Esophagus muscularis mucosa (tissue), 4 donors: ENCODE results near the gene RSU1. TPM values are rescaled to one million over a fixed set of nuclear protein-coding genes. Genes with fewer than 3 reads are reported as not detected.

ENCODE experiments used
- DNase-seq: peaks from one replicate; pipeline ENCODE4 v3.0.0-alpha.2; 2017; ENCODE audit errors: extremely low spot score
- H3K27ac ChIP-seq, 4 donors: fragments of 200-600 bp; sonication (generic); replicated peaks in 1 of 4; 1 replicate in 3 of 4; 2 replicates in 1 of 4; pipeline ENCODE4 v1.5.1; 2016 to 2019; ENCODE audit warnings: mild to moderate bottlenecking in 1 of 4
- H3K27me3 ChIP-seq, 4 donors: fragments of 200-600 bp; sonication (generic); one replicate each; pipeline versions ENCODE4 v1.5.1 to v1.6.0; 2016 to 2019
- H3K36me3 ChIP-seq, 4 donors: fragments of 200-600 bp; sonication (generic); one replicate each; pipeline ENCODE4 v1.5.1; 2016 to 2019
- H3K4me1 ChIP-seq, 4 donors: fragments of 200-600 bp; sonication (generic); one replicate each; pipeline ENCODE4 v1.5.1; 2016 to 2019
- H3K4me3 ChIP-seq, 4 donors: fragments of 200-600 bp; sonication (generic); 1 replicate in 2 of 4; 2 replicates in 2 of 4; pipeline ENCODE4 v1.5.1; 2016 to 2019; ENCODE audit warnings: mild to moderate bottlenecking in 4 of 4, moderate library complexity in 1 of 4
- H3K9me3 ChIP-seq, 4 donors: fragments of 200-600 bp; sonication (generic); 1 replicate in 3 of 4; 2 replicates in 1 of 4; pipeline ENCODE4 v1.5.1; 2016 to 2019
- CTCF ChIP-seq, 3 experiments: fragments of 200-600 bp in 2 of 3; fragments of 450-650 bp in 1 of 3; sonication (generic) in 2 of 3; IDR thresholded peaks; one replicate each; pipeline ENCODE4 v1.5.1; 2017 to 2019; ENCODE audit warnings: antibody characterized with exemption in 3 of 3, mild to moderate bottlenecking in 2 of 3, moderate library complexity in 1 of 3
- EP300 ChIP-seq: sonication (generic); formaldehyde crosslinking; IDR thresholded peaks from one replicate; pipeline ENCODE4 v1.6.1; 2017; ENCODE audit warnings: antibody characterized with exemption
- POLR2A ChIP-seq: fragments of 450-650 bp; IDR thresholded peaks from one replicate; pipeline ENCODE4 v1.6.1; 2017; ENCODE audit warnings: antibody characterized with exemption, moderate library complexity, mild to moderate bottlenecking, low read depth
- POLR2AphosphoS5 ChIP-seq, 2 donors: sonication (generic); formaldehyde crosslinking; IDR thresholded peaks; one replicate each; pipeline ENCODE4 v1.6.1; 2017; ENCODE audit warnings: antibody characterized with exemption in 2 of 2
- WGBS: methylation state at CpG from one replicate; pipeline ENCODE4 v1.1.5; 2018; 5-methylcytosine and 5-hydroxymethylcytosine counted together
- intact Hi-C: fragments of 100-400 bp; cut with DNase I; formaldehyde crosslinking; loops from one replicate; pipeline ENCODE4 v1.15.1; 2023
- total RNA-seq, 4 donors: library from RNA; depleted of rRNA; stranded (reverse); fragments of >200 nt; gene quantifications; one replicate each; pipeline versions ENCODE4 v1.1.0 to v1.2.1, GENCODE V29; 2016

RSU1 gene
- total RNA-seq, 4 donors from 2014 or later, result 56.9 to 146 (median 90.7) TPM

DNA sequence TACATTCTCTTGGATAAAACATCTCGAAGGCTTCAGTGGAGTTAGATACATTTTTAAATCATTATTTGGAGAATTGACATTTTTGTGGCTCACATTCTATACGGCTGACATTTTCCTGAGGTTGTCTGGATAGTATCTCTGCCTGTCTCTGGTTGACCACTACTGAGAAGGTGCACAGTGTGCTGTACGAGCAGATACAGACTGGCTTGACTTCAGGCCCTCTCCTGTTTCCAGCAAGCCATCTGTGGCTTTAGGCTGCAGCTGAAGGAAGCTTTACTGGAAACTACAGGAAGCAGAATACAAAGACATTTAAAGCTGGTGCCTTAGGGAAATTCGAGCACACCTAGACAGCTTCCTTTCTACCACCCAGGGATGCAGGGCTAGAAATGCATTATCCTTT lies 39.3 kb upstream of the RSU1 start:
- Histone ChIP-seq H3K27me3 (no peaks in the 10 kb centered on the region), H3K4me3 (no peak overlapping the region), H3K27ac (peak overlapping the region in 1 of 4 donors; percentile 12), H3K36me3 (no peaks in the 10 kb centered on the region), H3K9me3 (peaks cover 0 to 5% (median 0%) of the 10 kb centered on the region in 4 donors), H3K4me1 (no peaks in the 10 kb centered on the region)
- intact Hi-C loops, result no loop called here
- DNase-seq, result no peak
- TF ChIP-seq POLR2AphosphoS5 (IDR thresholded peaks at IDR 0.05) (peak in 1 of 2 donors; percentile 21), POLR2A (no peak)
- WGBS, result 61% methylated on average over 4 of the region's 4 CpGs

- Histone ChIP-seq H3K27me3 (no peaks in the 10 kb centered on the region), H3K4me3 (no peak overlapping the region), H3K9me3 (peaks cover 0 to 5% (median 0%) of the 10 kb centered on the region in 4 donors), H3K36me3 (no peaks in the 10 kb centered on the region), H3K27ac (peak overlapping the region in 1 of 4 donors; percentile 12), H3K4me1 (no peaks in the 10 kb centered on the region)
- no peak for DNase-seq
- intact Hi-C loops, result no loop called here
- 82% methylated on average over 5 of the region's 5 CpGs for WGBS
- no peak for TF ChIP-seq POLR2AphosphoS5 (IDR thresholded peaks at IDR 0.05)
- no peak for TF ChIP-seq EP300
- TF ChIP-seq POLR2A, result no peak
- no peak for TF ChIP-seq CTCF (IDR thresholded peaks at IDR 0.05)
These were observed 38.9 kb upstream of the RSU1 start for GRCh38 chr10:16856092-16856491.

DNA sequence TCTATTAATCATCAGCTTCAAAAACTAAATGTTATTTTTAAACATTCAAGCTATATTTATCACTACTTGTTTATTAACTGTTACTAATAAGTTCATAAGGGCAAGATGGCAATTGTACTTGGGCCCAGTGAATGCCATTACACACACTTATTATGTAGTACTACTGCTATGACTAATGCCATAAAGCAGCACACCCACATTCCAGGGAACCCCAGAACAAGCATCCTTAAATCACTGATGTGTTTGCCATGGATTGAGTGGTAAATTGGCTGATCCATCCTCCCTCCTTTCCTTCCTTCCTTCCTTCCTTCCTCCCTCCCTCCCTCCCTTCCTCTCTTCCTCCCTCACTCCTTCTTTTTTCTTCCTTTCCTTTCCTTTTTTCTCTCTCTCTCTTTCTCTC lies 37.4 kb upstream of the RSU1 start:
- no peak for TF ChIP-seq CTCF (IDR thresholded peaks at IDR 0.05)
- TF ChIP-seq POLR2A, result no peak
- no peak for TF ChIP-seq POLR2AphosphoS5 (IDR thresholded peaks at IDR 0.05)
- no peak for TF ChIP-seq EP300
- Histone ChIP-seq H3K27me3 (no peaks in the 10 kb centered on the region), H3K27ac (no peak overlapping the region), H3K4me3 (no peak overlapping the region), H3K4me1 (no peaks in the 10 kb centered on the region), H3K36me3 (no peaks in the 10 kb centered on the region), H3K9me3 (no peaks in the 10 kb centered on the region)
- no peak for DNase-seq
- intact Hi-C loops, result no loop called here

- Histone ChIP-seq H3K4me3 (no peak overlapping the region), H3K27me3 (no peaks in the 10 kb centered on the region), H3K36me3 (no peaks in the 10 kb centered on the region), H3K4me1 (no peaks in the 10 kb centered on the region), H3K27ac (no peak overlapping the region), H3K9me3 (no peaks in the 10 kb centered on the region)
- intact Hi-C loops, result no loop called here
- no peak for DNase-seq
- no peak for TF ChIP-seq EP300
- TF ChIP-seq CTCF (IDR thresholded peaks at IDR 0.05), result no peak
- TF ChIP-seq POLR2AphosphoS5 (IDR thresholded peaks at IDR 0.05), result no peak
- TF ChIP-seq POLR2A, result no peak
- 94% methylated on average over 4 of the region's 4 CpGs for WGBS
These were observed 36.6 kb upstream of the RSU1 start for GRCh38 chr10:16853809-16854208.

DNA sequence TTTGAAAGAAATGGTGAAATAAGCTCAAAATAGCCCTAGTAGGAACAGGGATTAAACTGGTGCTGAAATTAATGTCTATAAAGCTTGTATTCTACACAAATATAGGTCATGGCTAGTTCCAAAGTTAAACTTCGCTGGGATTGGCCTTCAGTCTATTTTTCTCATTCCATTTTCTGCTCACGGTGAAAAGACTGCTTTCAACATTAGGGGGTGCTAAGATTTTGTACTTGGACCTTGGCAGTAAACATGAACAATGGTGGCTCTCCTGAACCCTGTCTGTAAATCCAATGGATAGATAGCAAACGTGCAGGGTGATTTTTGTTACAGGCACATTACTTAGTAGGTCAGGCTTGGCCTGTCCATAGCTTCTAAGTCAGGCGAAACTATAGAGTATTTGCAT lies 36.0 kb upstream of the RSU1 start:
- H3K36me3 ChIP-seq, result no peaks in the 10 kb centered on the region
- intact Hi-C loops, result no loop called here
- H3K4me1 ChIP-seq, result no peaks in the 10 kb centered on the region
- no peak for TF ChIP-seq POLR2A
- peak in 1 of 3 experiments; percentile 20 for TF ChIP-seq CTCF (IDR thresholded peaks at IDR 0.05)
- WGBS, result 66% methylated on average over 4 of the region's 4 CpGs
- no peak for DNase-seq
- H3K9me3 ChIP-seq, result no peaks in the 10 kb centered on the region
- H3K27ac ChIP-seq, result no peak overlapping the region
- H3K27me3 ChIP-seq, result no peaks in the 10 kb centered on the region
- no peak overlapping the region for H3K4me3 ChIP-seq
